Activated naive CD4-positive, alpha-beta T cell treated with anti-CD3 and anti-CD28 coated beads, Interleukin-2, amount 50 U/mL, for 72 hours (primary cell): Measurements from ENCODE around the gene ANKRD1. TPM values are rescaled to one million over a fixed set of nuclear protein-coding genes. Genes with fewer than 3 reads are reported as not detected.

Experiments used
- total RNA-seq, 2 donors: library from RNA; stranded (reverse); gene quantifications; one replicate each; pipeline ENCODE4 v1.2.3, GENCODE V29; 2022

ANKRD1 gene
- total RNA-seq, 2 donors from 2014 or later, result not detected

Other genes with a start within 250 kb of the ANKRD1 start
- under 1 TPM in 1 of 2 donors, not detected in 1; 0.18 TPM for gene HTR7, start 63.0 kb downstream of the ANKRD1 start, total RNA-seq
- gene RPP30, start 49.1 kb downstream of the ANKRD1 start, total RNA-seq, result 100 to 1,000 TPM; 106 to 126 TPM